A673 (cell line): ENCODE results near the gene SLITRK3.

ENCODE experiments used
- CTCF ChIP-seq: fragments of 300-800, 200-600 bp; sonication (generic); conservative IDR thresholded peaks from 2 replicates; pipeline ENCODE4 v1.5.1; 2017; ENCODE audit warnings: low read depth, mild to moderate bottlenecking, antibody characterized with exemption, low read length, moderate library complexity, mixed read lengths
- EZH2 ChIP-seq: fragments of 200-600 bp; sonication (generic); IDR thresholded peaks from 2 replicates; pipeline ENCODE4 v1.6.1; 2017; ENCODE audit warnings: borderline replicate concordance, low read depth, mild to moderate bottlenecking, mixed read lengths, antibody characterized with exemption, low read length; ENCODE audit not compliant: poor library complexity, severe bottlenecking

GRCh38 chr3:165191491-165191890 is 4.7 kb downstream of the SLITRK3 start:
- no peak for TF ChIP-seq EZH2
- no peak for TF ChIP-seq CTCF
